ENCODE measurements around the gene ZAP70. TPM values are rescaled to one million over a fixed set of nuclear protein-coding genes. Genes with fewer than 3 reads are reported as not detected.

ZAP70 gene
- total RNA-seq, 4 donors from 2014 or later: 1.1 to 1.6 (median 1.4) TPM

DNA sequence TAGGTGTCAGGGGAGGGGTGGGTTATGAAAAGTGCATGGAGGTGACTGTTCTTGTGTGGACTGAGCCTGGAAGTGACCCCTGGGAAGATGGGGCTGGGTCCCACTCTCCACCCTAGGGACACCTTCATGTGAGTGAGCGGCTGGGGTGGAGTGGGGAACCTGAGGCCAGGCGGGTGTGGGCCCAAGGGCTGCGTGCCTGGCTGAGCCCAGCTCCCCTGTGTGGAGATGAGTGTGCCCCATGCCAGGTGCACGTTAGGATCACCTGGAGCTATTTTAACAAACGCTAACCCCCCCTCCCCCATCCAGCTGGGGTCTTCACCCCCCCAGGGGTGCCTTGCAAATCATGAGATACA lies 26.5 kb downstream of the ZAP70 start:
- intact Hi-C loops (cut with DNase I; ENCODE audit: low total_unique reads): no loop called here
- no peak overlapping the region for H3K4me3 ChIP-seq (ENCODE audit: low read depth, poor library complexity, severe bottlenecking)
- TF ChIP-seq, protein P1, sequence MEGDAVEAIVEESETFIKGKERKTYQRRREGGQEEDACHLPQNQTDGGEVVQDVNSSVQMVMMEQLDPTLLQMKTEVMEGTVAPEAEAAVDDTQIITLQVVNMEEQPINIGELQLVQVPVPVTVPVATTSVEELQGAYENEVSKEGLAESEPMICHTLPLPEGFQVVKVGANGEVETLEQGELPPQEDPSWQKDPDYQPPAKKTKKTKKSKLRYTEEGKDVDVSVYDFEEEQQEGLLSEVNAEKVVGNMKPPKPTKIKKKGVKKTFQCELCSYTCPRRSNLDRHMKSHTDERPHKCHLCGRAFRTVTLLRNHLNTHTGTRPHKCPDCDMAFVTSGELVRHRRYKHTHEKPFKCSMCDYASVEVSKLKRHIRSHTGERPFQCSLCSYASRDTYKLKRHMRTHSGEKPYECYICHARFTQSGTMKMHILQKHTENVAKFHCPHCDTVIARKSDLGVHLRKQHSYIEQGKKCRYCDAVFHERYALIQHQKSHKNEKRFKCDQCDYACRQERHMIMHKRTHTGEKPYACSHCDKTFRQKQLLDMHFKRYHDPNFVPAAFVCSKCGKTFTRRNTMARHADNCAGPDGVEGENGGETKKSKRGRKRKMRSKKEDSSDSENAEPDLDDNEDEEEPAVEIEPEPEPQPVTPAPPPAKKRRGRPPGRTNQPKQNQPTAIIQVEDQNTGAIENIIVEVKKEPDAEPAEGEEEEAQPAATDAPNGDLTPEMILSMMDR (IDR thresholded peaks at IDR 0.05): no peak
- TF ChIP-seq POLR2A (IDR thresholded peaks at IDR 0.05): no peak
- 60 to 67% methylated on average over 5 of the region's 5 CpGs for WGBS, 2 donors
- peak in 1 of 2 donors; percentile 39 for DNase-seq (ENCODE audit: low spot score in 2 of 2)

DNA sequence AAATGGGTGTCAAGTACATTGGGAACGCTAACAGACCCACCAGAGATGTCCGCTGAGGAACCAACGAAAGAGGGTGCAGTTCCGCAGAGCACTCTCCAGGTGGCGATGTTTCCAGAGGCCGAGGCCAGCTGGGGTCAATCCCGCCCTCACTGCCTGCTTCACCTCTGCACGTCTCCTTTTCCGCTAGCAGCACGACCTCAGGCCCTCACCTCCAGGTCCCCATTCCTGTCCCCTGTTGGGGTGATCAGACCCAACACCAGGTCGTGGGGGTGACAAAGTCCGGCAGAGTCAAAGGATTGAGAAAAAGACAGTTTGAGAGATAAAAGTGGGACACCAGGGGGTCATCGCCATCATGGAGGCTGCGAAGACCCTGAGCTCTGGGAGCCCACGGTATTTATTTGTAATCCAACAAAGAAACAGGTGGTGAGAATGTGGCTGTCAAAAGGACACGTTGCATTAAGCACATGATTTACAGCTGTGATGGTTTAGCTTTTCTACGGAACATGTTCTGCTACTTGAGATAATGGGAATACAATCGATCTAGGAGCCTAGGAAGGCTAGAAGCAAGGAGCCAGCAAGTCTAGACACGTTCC lies 27.3 kb downstream of the ZAP70 start:
- no peak overlapping the region for H3K4me3 ChIP-seq (ENCODE audit: low read depth, poor library complexity, severe bottlenecking)
- peak in 1 of 2 donors; percentile 85 for DNase-seq (ENCODE audit: low spot score in 2 of 2)
- TF ChIP-seq POLR2A (IDR thresholded peaks at IDR 0.05): no peak
- TF ChIP-seq, protein P1 (IDR thresholded peaks at IDR 0.05): no peak
- 33 to 39% methylated on average over 19 of the region's 19 CpGs for WGBS, 2 donors
- intact Hi-C loops (cut with DNase I; ENCODE audit: low total_unique reads): no loop called here

DNA sequence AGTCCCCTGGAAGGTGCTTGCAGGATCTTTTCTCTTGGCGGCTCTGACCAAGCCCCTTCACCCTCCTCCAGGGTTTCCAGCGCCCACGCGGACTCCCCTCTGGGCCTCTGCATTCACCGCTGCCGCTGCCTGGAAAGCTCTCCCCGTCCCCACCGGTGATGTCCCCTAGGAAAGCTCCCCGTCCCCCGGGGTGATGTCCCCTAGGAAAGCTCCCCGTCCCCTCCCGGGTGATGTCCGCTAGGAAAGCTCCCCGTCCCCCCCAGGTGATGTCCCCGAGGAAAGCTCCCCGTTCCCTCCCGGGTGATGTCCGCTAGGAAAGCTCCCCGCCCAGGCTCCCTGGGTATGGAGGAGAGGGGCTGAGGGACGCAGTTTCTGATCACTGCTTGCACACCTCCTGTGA lies 27.9 kb downstream of the ZAP70 start:
- WGBS, 2 donors: 77 to 84% methylated on average over 20 of the region's 20 CpGs
- no peak for TF ChIP-seq POLR2A (IDR thresholded peaks at IDR 0.05)
- TF ChIP-seq, protein P1 (IDR thresholded peaks at IDR 0.05): no peak
- intact Hi-C loops (cut with DNase I; ENCODE audit: low total_unique reads): no loop called here
- peak in 1 of 2 donors; percentile 68 for DNase-seq (ENCODE audit: low spot score in 2 of 2)
- H3K4me3 ChIP-seq (ENCODE audit: low read depth, poor library complexity, severe bottlenecking): no peak overlapping the region

DNA sequence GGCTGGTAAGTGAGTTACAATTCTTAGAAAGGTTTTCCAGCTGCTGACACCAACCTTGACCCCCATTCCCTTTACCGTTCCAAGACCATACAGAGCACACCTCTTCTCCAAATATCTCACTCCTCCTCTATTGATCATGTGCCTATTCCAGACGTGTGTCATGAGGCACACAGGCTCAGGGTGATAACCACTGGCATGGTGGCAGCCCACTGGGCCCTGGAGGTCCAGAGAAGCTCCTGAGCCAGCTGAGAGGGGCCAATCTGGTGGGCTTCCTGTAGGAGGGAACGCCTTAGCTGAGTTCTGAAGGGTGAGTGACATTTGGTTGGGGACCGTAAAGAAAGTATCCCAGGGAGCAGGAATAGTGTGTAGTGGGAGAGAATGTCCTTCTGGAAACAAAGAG lies 28.3 kb downstream of the ZAP70 start:
- H3K4me3 ChIP-seq (ENCODE audit: low read depth, poor library complexity, severe bottlenecking): no peak overlapping the region
- intact Hi-C loops (cut with DNase I; ENCODE audit: low total_unique reads): no loop called here
- TF ChIP-seq POLR2A (IDR thresholded peaks at IDR 0.05): no peak
- TF ChIP-seq, protein P1 (IDR thresholded peaks at IDR 0.05): no peak
- 81 to 93% methylated on average over 4 of the region's 4 CpGs for WGBS, 2 donors
- DNase-seq (ENCODE audit: low spot score in 2 of 2): peak in 1 of 2 donors; percentile 49

DNA sequence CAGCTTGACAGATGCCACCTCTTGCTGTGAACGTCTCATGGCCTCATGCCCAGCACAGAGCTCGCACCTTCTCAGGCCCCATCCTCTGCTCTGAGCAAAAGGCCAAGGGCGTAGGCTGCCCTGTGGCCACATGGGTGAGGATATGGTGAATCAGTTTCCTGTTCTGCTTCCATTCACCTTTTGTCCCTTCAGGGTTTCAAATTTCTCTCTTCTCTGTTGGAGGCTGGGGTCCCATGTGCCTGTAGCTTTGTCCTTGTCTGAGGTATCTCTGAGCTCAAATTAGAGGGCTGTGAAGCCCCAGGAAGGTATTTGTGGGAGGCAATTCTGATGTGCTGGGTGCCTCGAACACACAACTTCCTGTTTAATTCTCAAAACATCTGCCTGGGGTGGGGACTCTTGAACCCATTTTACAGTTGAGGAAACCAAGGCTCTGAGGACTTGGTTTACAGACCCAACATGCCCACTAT lies 29.0 kb downstream of the ZAP70 start:
- peak in 1 of 2 donors; percentile 70 for DNase-seq (ENCODE audit: low spot score in 2 of 2)
- intact Hi-C loops (cut with DNase I; ENCODE audit: low total_unique reads): no loop called here
- no peak overlapping the region for H3K4me3 ChIP-seq (ENCODE audit: low read depth, poor library complexity, severe bottlenecking)
- 62 to 66% methylated on average over 4 of the region's 4 CpGs for WGBS, 2 donors
- TF ChIP-seq POLR2A (IDR thresholded peaks at IDR 0.05): no peak
- TF ChIP-seq, protein P1 (IDR thresholded peaks at IDR 0.05): no peak

DNA sequence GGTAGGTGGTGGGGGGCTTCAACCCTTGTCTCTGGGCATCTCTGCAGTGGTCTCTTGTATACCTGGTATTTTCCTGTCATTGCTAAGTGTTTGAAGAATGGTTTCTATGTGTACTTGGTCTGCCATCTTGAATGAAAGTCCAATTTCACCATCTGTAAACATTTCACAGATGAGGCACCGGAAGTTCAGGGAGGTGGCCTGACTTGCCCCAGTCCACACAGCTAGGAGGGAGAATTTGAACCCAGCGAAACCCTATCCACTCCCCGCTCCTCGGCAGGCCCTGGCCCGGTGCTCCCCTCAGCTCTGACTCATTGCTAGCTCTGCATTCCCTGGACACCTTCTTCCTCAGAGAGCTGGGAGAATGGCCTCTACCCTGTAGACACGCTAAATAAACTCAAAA lies 30.5 kb downstream of the ZAP70 start:
- TF ChIP-seq, protein P1 (IDR thresholded peaks at IDR 0.05): no peak
- no peak for TF ChIP-seq POLR2A (IDR thresholded peaks at IDR 0.05)
- intact Hi-C loops (cut with DNase I; ENCODE audit: low total_unique reads): no loop called here
- no peak overlapping the region for H3K4me3 ChIP-seq (ENCODE audit: low read depth, poor library complexity, severe bottlenecking)
- 94 to 97% methylated on average over 6 of the region's 6 CpGs for WGBS, 2 donors
- peak in 1 of 2 donors; percentile 40 for DNase-seq (ENCODE audit: low spot score in 2 of 2)
